Renal pelvis (tissue), 4 donors: ENCODE data around the gene NKX6-1. TPM values are rescaled to one million over a fixed set of nuclear protein-coding genes. Genes with fewer than 3 reads are reported as not detected.

Experiments used
- DNase-seq: peaks from one replicate; pipeline ENCODE4 v3.0.0-alpha.2; 2013
- polyA plus RNA-seq, 3 donors: library from polyadenylated mRNA; unstranded; fragments of 120-200 nt; gene quantifications; one replicate each; pipeline ENCODE4 v1.2.1, GENCODE V29; 2013; ENCODE audit not compliant: insufficient read length in 3 of 3

The NKX6-1 gene
- polyA plus RNA-seq, 3 donors: 0.06 to 0.09 TPM; not detected in 1

- no peak for DNase-seq
These were observed 511 bp upstream of the NKX6-1 start for GRCh38 chr4:84499624-84499982.

- no peak for DNase-seq
These were observed 723 bp downstream of the NKX6-1 start for GRCh38 chr4:84498203-84498934.

- no peak for DNase-seq
These were observed 1.4 kb downstream of the NKX6-1 start for GRCh38 chr4:84497504-84498202.

GRCh38 chr4:84496706-84497503 is 2.2 kb downstream of the NKX6-1 start:
- DNase-seq: no peak

- DNase-seq: no peak
These were observed 2.8 kb downstream of the NKX6-1 start for GRCh38 chr4:84496331-84496705.

GRCh38 chr4:84495794-84496261 is 3.3 kb downstream of the NKX6-1 start:
- DNase-seq: no peak

GRCh38 chr4:84495118-84495793 is 3.8 kb downstream of the NKX6-1 start:
- no peak for DNase-seq

- DNase-seq: no peak
These were observed 4.6 kb downstream of the NKX6-1 start for GRCh38 chr4:84494531-84494930.

GRCh38 chr4:84494076-84494475 is 5.0 kb downstream of the NKX6-1 start:
- DNase-seq: no peak

- peak; percentile 80 for DNase-seq
These were observed 5.8 kb downstream of the NKX6-1 start for GRCh38 chr4:84493092-84493850.

- DNase-seq: no peak
These were observed 6.4 kb downstream of the NKX6-1 start for GRCh38 chr4:84492737-84493091.

- DNase-seq: no peak
These were observed 6.8 kb downstream of the NKX6-1 start for GRCh38 chr4:84492290-84492689.

- no peak for DNase-seq
These were observed 7.6 kb downstream of the NKX6-1 start for GRCh38 chr4:84491481-84491880.

GRCh38 chr4:84490663-84491062 is 8.4 kb downstream of the NKX6-1 start:
- no peak for DNase-seq

- no peak for DNase-seq
These were observed 14.9 kb downstream of the NKX6-1 start for GRCh38 chr4:84484236-84484635.

GRCh38 chr4:84483688-84484087 is 15.4 kb downstream of the NKX6-1 start:
- DNase-seq: no peak

GRCh38 chr4:84482564-84483563 is 16.2 kb downstream of the NKX6-1 start:
- DNase-seq: no peak

GRCh38 chr4:84481860-84482245 is 17.2 kb downstream of the NKX6-1 start:
- DNase-seq: no peak

- no peak for DNase-seq
These were observed 17.8 kb downstream of the NKX6-1 start for GRCh38 chr4:84481077-84481859.
